Gastroesophageal sphincter (tissue), 4 donors: ENCODE measurements around the gene SENP5. TPM values are rescaled to one million over a fixed set of nuclear protein-coding genes. Genes with fewer than 3 reads are reported as not detected.
A peak's percentile ranks its signal among the peaks of the same experiment; 100 is the strongest.

Experiments used
- ATAC-seq: fragments of 150-250 bp; one replicate; pipeline ENCODE4 v1.9.1; 2016; ENCODE audit warnings: mild to moderate bottlenecking, moderate library complexity
- H3K27ac ChIP-seq, 4 donors: fragments of 200-600 bp; sonication (generic) in 3 of 4; 1 replicate in 3 of 4; 2 replicates in 1 of 4; pipeline ENCODE4 v1.5.1; 2016 to 2019
- H3K27me3 ChIP-seq: fragments of 200-600 bp; sonication (generic); one replicate; pipeline ENCODE4 v1.5.1; 2019
- H3K36me3 ChIP-seq, 2 donors: fragments of 200-600 bp; sonication (generic); one replicate each; pipeline ENCODE4 v1.5.1; 2019; ENCODE audit warnings: control low read depth in 1 of 2
- H3K4me1 ChIP-seq, 3 donors: fragments of 200-600 bp; sonication (generic); 1 replicate in 2 of 3; 2 replicates in 1 of 3; pipeline ENCODE4 v1.5.1; 2016 to 2019; ENCODE audit warnings: control low read depth in 2 of 3
- H3K4me3 ChIP-seq, 2 donors: fragments of 200-600 bp; sonication (generic); one replicate each; pipeline ENCODE4 v1.5.1; 2019; ENCODE audit warnings: mild to moderate bottlenecking in 1 of 2, moderate library complexity in 1 of 2
- H3K9me3 ChIP-seq, 3 donors: fragments of 200-600 bp; sonication (generic); one replicate each; pipeline ENCODE4 v1.5.1; 2017 to 2019; ENCODE audit warnings: control low read depth in 2 of 3
- CTCF ChIP-seq, 4 experiments: fragments of 200-600 bp in 2 of 4; fragments of 450-650 bp in 2 of 4; sonication (generic) in 1 of 4; IDR thresholded peaks; one replicate each; pipeline ENCODE4 v1.5.1; 2017 to 2019; ENCODE audit warnings: antibody characterized with exemption in 4 of 4, mild to moderate bottlenecking in 2 of 4, moderate library complexity in 2 of 4
- EP300 ChIP-seq: sonication (generic); formaldehyde crosslinking; IDR thresholded peaks from one replicate; pipeline ENCODE4 v1.6.1; 2017; ENCODE audit warnings: antibody characterized with exemption, mild to moderate bottlenecking
- POLR2A ChIP-seq, 2 donors: fragments of 450-650 bp; IDR thresholded peaks; one replicate each; pipeline ENCODE4 v1.6.1; 2017; ENCODE audit warnings: antibody characterized with exemption in 2 of 2, mild to moderate bottlenecking in 2 of 2, moderate library complexity in 1 of 2
- POLR2AphosphoS5 ChIP-seq: sonication (generic); formaldehyde crosslinking; IDR thresholded peaks from one replicate; pipeline ENCODE4 v1.6.1; 2017; ENCODE audit warnings: antibody characterized with exemption
- WGBS, 2 donors: methylation state at CpG; one replicate each; pipeline ENCODE4 v1.1.5; 2018; ENCODE audit warnings: low coverage in 1 of 2; 5-methylcytosine and 5-hydroxymethylcytosine counted together
- total RNA-seq, 4 donors: library from RNA; depleted of rRNA; stranded (reverse); fragments of >200 nt; gene quantifications; one replicate each; pipeline ENCODE4 v1.1.0, GENCODE V29; 2016

SENP5 gene
- total RNA-seq, 4 donors from 2014 or later: 47.0 to 79.5 (median 52.0) TPM

- peaks cover 6 to 81% of the 10 kb centered on the region in 2 donors for H3K36me3 ChIP-seq
- H3K9me3 ChIP-seq: no peaks in the 10 kb centered on the region
- 76 to 88% methylated on average over 3 of the region's 3 CpGs for WGBS, 2 donors
- TF ChIP-seq POLR2AphosphoS5 (no peak), POLR2A (IDR thresholded peaks at IDR 0.05) (no peak), CTCF (IDR thresholded peaks at IDR 0.05) (no peak), EP300 (no peak)
- H3K27ac ChIP-seq: no peak overlapping the region
- H3K4me3 ChIP-seq: no peak overlapping the region
- no peaks in the 10 kb centered on the region for H3K27me3 ChIP-seq
- H3K4me1 ChIP-seq: peaks cover 0 to 15% (median 7%) of the 10 kb centered on the region in 3 donors
- ATAC-seq: no peak
These were observed 68.6 kb downstream of the SENP5 start for GRCh38 chr3:196936288-196936687.

GRCh38 chr3:196938124-196938523 lies 70.4 kb downstream of the SENP5 start:
- Histone ChIP-seq H3K9me3 (no peaks in the 10 kb centered on the region), H3K27me3 (no peaks in the 10 kb centered on the region), H3K27ac (no peak overlapping the region), H3K36me3 (peaks cover 3 to 64% of the 10 kb centered on the region in 2 donors), H3K4me1 (peaks cover 0 to 21% (median 8%) of the 10 kb centered on the region in 3 donors), H3K4me3 (no peak overlapping the region)
- ATAC-seq: no peak
- TF ChIP-seq POLR2A (IDR thresholded peaks at IDR 0.05) (no peak), POLR2AphosphoS5 (no peak), EP300 (no peak), CTCF (IDR thresholded peaks at IDR 0.05) (no peak)
- WGBS, 2 donors: 86 to 88% methylated on average over 2 of the region's 2 CpGs

- Histone ChIP-seq H3K9me3 (no peaks in the 10 kb centered on the region), H3K4me3 (no peak overlapping the region), H3K27me3 (no peaks in the 10 kb centered on the region), H3K36me3 (peaks cover 3 to 59% of the 10 kb centered on the region in 2 donors), H3K4me1 (peaks cover 0 to 25% (median 12%) of the 10 kb centered on the region in 3 donors), H3K27ac (no peak overlapping the region)
- WGBS, 2 donors: 84 to 85% methylated on average over 5 of the region's 5 CpGs
- ATAC-seq: no peak
- TF ChIP-seq POLR2AphosphoS5: no peak
- no peak for TF ChIP-seq POLR2A (IDR thresholded peaks at IDR 0.05)
- TF ChIP-seq EP300: no peak
- TF ChIP-seq CTCF (IDR thresholded peaks at IDR 0.05): no peak
These were observed 70.9 kb downstream of the SENP5 start for GRCh38 chr3:196938576-196938975.

- 0% methylated on average over 3 to 6 of the region's 31 CpGs for WGBS, 2 donors
- peak; percentile 50 for ATAC-seq
- TF ChIP-seq CTCF (IDR thresholded peaks at IDR 0.05) (no peak), POLR2A (IDR thresholded peaks at IDR 0.05) (no peak), EP300 (no peak), POLR2AphosphoS5 (no peak)
- no peaks in the 10 kb centered on the region for H3K27me3 ChIP-seq
- peaks cover 0 to 40% of the 10 kb centered on the region in 2 donors for H3K36me3 ChIP-seq
- H3K27ac ChIP-seq: peak overlapping the region; percentile 70 to 96 (median 96)
- peaks cover 0 to 40% (median 15%) of the 10 kb centered on the region in 3 donors for H3K4me1 ChIP-seq
- H3K4me3 ChIP-seq: peak overlapping the region; percentile 83 to 86
- H3K9me3 ChIP-seq: no peaks in the 10 kb centered on the region
These were observed 74.1 kb downstream of the SENP5 start for GRCh38 chr3:196941729-196942225.

GRCh38 chr3:196942226-196942914 lies 74.7 kb downstream of the SENP5 start, which contains the start of gene NCBP2:
Gene NCBP2 (minus strand): TSS chr3:196942528. CDS start chr3:196942503, 25 bp downstream.
- peaks cover 0 to 40% of the 10 kb centered on the region in 2 donors for H3K36me3 ChIP-seq
- H3K9me3 ChIP-seq: no peaks in the 10 kb centered on the region
- H3K4me1 ChIP-seq: peaks cover 0 to 40% (median 15%) of the 10 kb centered on the region in 3 donors
- H3K27me3 ChIP-seq: no peaks in the 10 kb centered on the region
- TF ChIP-seq POLR2AphosphoS5 (peak; percentile 97), EP300 (no peak), POLR2A (IDR thresholded peaks at IDR 0.05) (peak; percentile 88 to 89), CTCF (IDR thresholded peaks at IDR 0.05) (peak in 3 of 4 experiments; percentile 62 to 79 (median 65))
- H3K4me3 ChIP-seq: peak within 1 kb of the TSS; percentile 83 to 86
- peak; percentile 98 for ATAC-seq
- peak within 1 kb of the TSS; percentile 70 to 96 (median 96) for H3K27ac ChIP-seq
- WGBS, 2 donors: no CpG with 5 or more reads among the region's 77 CpGs
